T-cell (primary cell): ENCODE results near the gene MMP26. TPM values are rescaled to one million over a fixed set of nuclear protein-coding genes. Genes with fewer than 3 reads are reported as not detected.

Experiments used
- ATAC-seq, 4 experiments: fragments of 200-7000 bp in 3 of 4; fragments of 150-1000 bp in 1 of 4; cut with Tn5 transposase; replicated peaks in 1 of 4; 1 replicate in 3 of 4; 2 replicates in 1 of 4; pipeline ENCODE4 v1.10.0; 2021; ENCODE audit warnings: moderate library complexity in 3 of 4, mild to moderate bottlenecking in 2 of 4, moderate number of reproducible peaks in 1 of 4
- CTCF ChIA-PET, 2 donors: fragments of 300-600 bp; sonication (Branson Sonifier 250); formaldehyde crosslinking; loops; one replicate each; lab custom pipeline; 2022; ENCODE audit warnings: antibody characterized with exemption in 2 of 2; lab: Charles Lee
- POLR2A ChIA-PET, 2 donors: fragments of 300-600 bp; sonication (Branson Sonifier 250); formaldehyde crosslinking; loops; one replicate each; lab custom pipeline; 2022; ENCODE audit warnings: antibody characterized with exemption in 2 of 2; lab: Charles Lee
- DNase-seq, 35 experiments: peaks; one replicate each; pipeline versions ENCODE4 v3.0.0 to v3.0.0-alpha.2; 2013 to 2023
- H3K27ac ChIP-seq: one replicate; pipeline ENCODE4 v1.5.1; 2013; ENCODE audit warnings: low read length
- H3K27me3 ChIP-seq, 2 experiments: replicated peaks in 1 of 2; 1 replicate in 1 of 2; 2 replicates in 1 of 2; pipeline versions ENCODE4 v1.6.1 to v1.7.0; 2013; ENCODE audit warnings: low read length in 1 of 2, mixed read lengths in 1 of 2; ENCODE audit not compliant: control insufficient read depth in 2 of 2, insufficient read depth in 2 of 2; ENCODE audit errors: extremely low read depth in 1 of 2
- H3K36me3 ChIP-seq, 2 donors: 1 replicate in 1 of 2; 2 replicates in 1 of 2; pipeline versions ENCODE4 v1.6.1 to v1.7.0; 2013; ENCODE audit warnings: low read length in 1 of 2; ENCODE audit not compliant: control insufficient read depth in 2 of 2, insufficient read depth in 1 of 2; ENCODE audit errors: extremely low read depth in 1 of 2
- H3K4me1 ChIP-seq, 2 experiments: 1 replicate in 1 of 2; 2 replicates in 1 of 2; pipeline versions ENCODE4 v1.6.1 to v1.7.0; 2013; ENCODE audit warnings: low read length in 2 of 2, mixed read lengths in 1 of 2; ENCODE audit not compliant: insufficient read depth in 2 of 2, control insufficient read depth in 1 of 2; ENCODE audit errors: extremely low read depth in 1 of 2
- H3K4me3 ChIP-seq, 2 donors: 1 replicate in 1 of 2; 2 replicates in 1 of 2; pipeline versions ENCODE4 v1.5.1 to v1.7.0; 2013; ENCODE audit warnings: mild to moderate bottlenecking in 2 of 2, low read length in 1 of 2, moderate library complexity in 1 of 2; ENCODE audit not compliant: control insufficient read depth in 1 of 2; ENCODE audit errors: extremely low read depth in 1 of 2
- H3K9me3 ChIP-seq: 2 replicates; pipeline ENCODE4 v1.7.0; 2013
- H3K27ac Mint-ChIP-seq, 2 donors: one replicate each; pipeline ENCODE4 v1.8.0; 2020 to 2021; ENCODE audit warnings: mild to moderate bottlenecking in 2 of 2, mixed read lengths in 2 of 2
- H3K27me3 Mint-ChIP-seq, 2 donors: one replicate each; pipeline ENCODE4 v1.8.0; 2021 to 2022; ENCODE audit warnings: mixed read lengths in 2 of 2
- H3K36me3 Mint-ChIP-seq: one replicate; pipeline ENCODE4 v1.8.0; 2021; ENCODE audit warnings: mixed read lengths
- H3K4me1 Mint-ChIP-seq, 3 donors: one replicate each; pipeline ENCODE4 v1.8.0; 2020 to 2022; ENCODE audit warnings: mixed read lengths in 3 of 3, mild to moderate bottlenecking in 1 of 3
- H3K4me3 Mint-ChIP-seq, 3 donors: one replicate each; pipeline ENCODE4 v1.8.0; 2020 to 2022; ENCODE audit warnings: mild to moderate bottlenecking in 3 of 3, mixed read lengths in 3 of 3, moderate library complexity in 3 of 3
- H3K9me3 Mint-ChIP-seq, 3 donors: one replicate each; pipeline ENCODE4 v1.8.0; 2020 to 2022; ENCODE audit warnings: mixed read lengths in 3 of 3
- WGBS: methylation state at CpG from one replicate; pipeline ENCODE4 v1.1.5; 2013; ENCODE audit warnings: missing lambda C conversion rate; ENCODE audit not compliant: insufficient coverage; 5-methylcytosine and 5-hydroxymethylcytosine counted together
- total RNA-seq, 35 experiments: library from RNA in 6 of 35; stranded (reverse) in 6 of 35; fragments of 120-200 nt in 1 of 35; gene quantifications; one replicate each; pipeline versions ENCODE4 v1.2.1 to v1.2.4 and lab custom pipeline; 2013 to 2026

Gene MMP26
- not detected for total RNA-seq
- total RNA-seq (2013) = not detected
- total RNA-seq (lab: John Stamatoyannopoulos, UW) = 0 to 0.06 (median 0) reads per million in 29 experiments

DNA sequence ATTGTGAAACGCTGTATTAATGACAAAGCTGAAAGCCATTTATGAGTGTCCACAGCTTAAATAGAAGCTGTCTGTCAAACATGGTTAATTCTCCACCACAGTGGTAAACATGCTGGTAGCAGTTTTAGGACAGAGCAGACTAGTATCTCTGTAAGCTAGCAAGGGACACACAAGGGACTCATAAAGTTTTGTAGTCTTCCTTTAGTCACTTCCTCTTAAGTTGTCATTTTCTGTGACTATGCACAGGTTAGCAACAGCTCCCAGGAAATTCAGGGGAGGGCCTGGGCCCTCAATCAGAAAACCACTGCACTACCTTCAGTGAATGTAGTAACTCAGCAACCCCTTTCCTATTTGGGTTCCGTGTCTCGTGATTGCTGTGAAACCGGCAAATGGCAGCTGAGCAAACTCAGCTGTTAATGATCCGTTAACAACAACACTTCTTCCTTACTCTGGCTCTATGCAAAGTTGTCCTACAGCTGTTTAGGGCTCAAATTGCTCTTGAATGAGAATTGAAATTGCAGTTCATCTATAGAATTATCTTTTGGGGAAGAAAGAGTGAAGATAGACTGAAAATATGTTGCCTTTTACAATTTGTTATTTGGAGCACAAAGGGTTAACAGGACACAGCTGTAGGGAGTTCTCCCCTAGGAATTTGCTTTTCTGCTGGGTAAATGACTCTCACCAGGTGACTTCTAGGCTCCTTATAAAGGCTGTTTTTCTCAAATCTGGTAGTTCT lies at the start of gene MMP26:
Gene MMP26 (plus strand): TSS at position 731 of the 736 bp plus-strand sequence.
- 68% methylated on average over 4 of the region's 5 CpGs for WGBS
- Histone ChIP-seq H3K27ac (no peak within 1 kb of the TSS), H3K36me3 (no peaks in the 10 kb centered on the region), H3K9me3 (no peaks in the 10 kb centered on the region), H3K4me3 (no peak within 1 kb of the TSS), H3K27me3 (no peaks in the 10 kb centered on the region), H3K4me1 (no peaks in the 10 kb centered on the region)
- Mint-ChIP-seq H3K27ac (no peak within 1 kb of the TSS), H3K4me1 (no peaks in the 10 kb centered on the region), H3K9me3 (no peaks in the 10 kb centered on the region), H3K36me3 (no peaks in the 10 kb centered on the region), H3K4me3 (no peak within 1 kb of the TSS), H3K27me3 (peaks cover 8 to 17% of the 10 kb centered on the region in 2 donors)
- ChIA-PET CTCF (no interaction called here), POLR2A (no interaction called here)
- ATAC-seq (no peak), DNase-seq (no peak)

DNA sequence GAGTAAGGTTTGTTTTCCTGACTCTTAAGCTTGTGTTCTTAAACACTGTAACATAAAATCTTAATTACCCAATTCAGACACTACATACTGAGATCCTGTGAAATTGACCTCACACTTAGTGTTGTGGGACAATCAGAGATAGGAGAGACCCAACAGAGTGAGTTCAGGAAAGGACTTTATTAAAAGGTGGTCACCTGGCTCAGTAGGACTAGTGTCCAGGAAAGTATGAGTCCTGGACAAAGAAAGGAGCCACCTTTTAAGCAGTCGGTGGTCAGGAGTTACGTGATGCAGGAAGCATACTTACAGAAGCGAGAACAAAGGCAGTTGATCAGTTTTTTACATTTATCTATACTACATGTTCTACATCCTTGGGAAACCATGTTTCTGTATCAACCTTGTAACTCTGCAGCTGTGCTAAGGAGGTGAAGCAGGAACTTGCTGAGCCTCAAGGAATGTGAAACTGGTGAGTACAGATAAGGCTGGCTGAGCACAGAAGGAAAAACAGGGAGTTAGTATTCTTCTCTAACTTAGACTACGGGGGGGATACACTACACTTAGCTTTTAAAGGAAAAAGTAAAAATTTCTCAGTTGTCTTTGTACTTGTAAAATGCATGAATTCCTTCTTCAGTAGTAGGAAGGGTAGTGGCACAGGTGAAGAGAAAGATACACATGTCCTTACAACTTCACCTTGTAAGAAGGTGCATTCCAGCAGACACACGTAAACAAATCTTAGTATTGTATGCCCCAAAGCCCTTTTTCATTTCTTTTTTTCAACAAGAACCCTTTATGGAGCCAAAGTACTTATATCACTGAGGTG lies 45.7 kb upstream of the MMP26 start:
- Histone ChIP-seq H3K36me3 (no peaks in the 10 kb centered on the region), H3K27ac (no peak overlapping the region), H3K4me3 (no peak overlapping the region), H3K9me3 (no peaks in the 10 kb centered on the region), H3K4me1 (no peaks in the 10 kb centered on the region), H3K27me3 (peaks cover 0 to 15% of the 10 kb centered on the region in 2 experiments)
- WGBS = no CpG with 5 or more reads among the region's 5 CpGs
- Mint-ChIP-seq H3K36me3 (no peaks in the 10 kb centered on the region), H3K4me1 (peaks cover 0 to 3% (median 3%) of the 10 kb centered on the region in 3 donors), H3K9me3 (no peaks in the 10 kb centered on the region), H3K27ac (no peak overlapping the region), H3K4me3 (no peak overlapping the region), H3K27me3 (peaks cover 19 to 20% of the 10 kb centered on the region in 2 donors)
- CTCF ChIA-PET = no interaction called here
- ATAC-seq (no peak), DNase-seq (no peak)
- POLR2A ChIA-PET = no interaction called here

DNA sequence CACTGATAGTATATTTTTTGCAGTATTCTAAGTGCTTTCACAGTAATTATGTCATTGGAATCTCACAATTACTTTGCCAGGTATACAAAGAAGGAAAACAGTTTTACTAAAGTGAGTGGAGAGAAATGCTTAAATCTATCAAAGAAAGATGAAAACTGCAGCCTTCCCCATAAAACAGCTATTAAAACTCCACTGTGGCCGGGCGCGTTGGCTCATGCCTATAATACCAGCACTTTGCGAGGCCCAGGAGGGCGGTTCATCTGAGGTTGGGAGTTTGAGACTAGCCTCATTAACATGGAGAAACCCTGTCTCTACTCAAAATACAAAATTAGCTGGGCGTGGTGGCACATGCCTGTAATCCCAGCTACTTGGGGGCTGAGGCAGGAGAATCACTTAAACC lies 41.7 kb upstream of the MMP26 start:
- no peak overlapping the region for H3K27ac Mint-ChIP-seq
- ATAC-seq = no peak
- H3K9me3 ChIP-seq = no peaks in the 10 kb centered on the region
- no peaks in the 10 kb centered on the region for H3K4me1 Mint-ChIP-seq
- H3K27ac ChIP-seq = no peak overlapping the region
- H3K4me3 Mint-ChIP-seq = no peak overlapping the region
- ChIA-PET POLR2A (no interaction called here), CTCF (no interaction called here)
- H3K27me3 ChIP-seq = peaks cover 0 to 11% of the 10 kb centered on the region in 2 experiments
- no peaks in the 10 kb centered on the region for H3K36me3 ChIP-seq
- no CpG with 5 or more reads among the region's 6 CpGs for WGBS
- H3K36me3 Mint-ChIP-seq = no peaks in the 10 kb centered on the region
- peaks cover 18 to 22% of the 10 kb centered on the region in 2 donors for H3K27me3 Mint-ChIP-seq
- no peaks in the 10 kb centered on the region for H3K4me1 ChIP-seq
- H3K9me3 Mint-ChIP-seq = no peaks in the 10 kb centered on the region
- no peak for DNase-seq
- no peak overlapping the region for H3K4me3 ChIP-seq

DNA sequence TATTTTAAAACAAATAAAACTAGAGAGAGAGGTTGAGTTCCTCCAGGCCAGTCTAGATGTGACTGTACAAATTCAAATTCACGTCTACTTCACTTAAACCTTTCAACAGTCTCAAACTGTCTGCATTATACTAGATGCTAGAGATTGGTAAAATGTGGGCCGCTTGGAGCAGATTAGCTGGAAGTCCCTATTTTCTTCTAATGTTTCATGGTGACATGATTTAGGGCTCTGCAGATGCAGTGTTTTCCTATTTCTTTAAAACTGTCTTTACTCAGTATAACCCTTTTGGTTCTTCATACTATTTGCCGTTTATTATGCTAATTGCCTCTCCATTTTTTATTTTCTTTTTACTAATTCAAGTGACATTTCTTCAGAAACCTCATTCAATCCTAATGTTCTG lies 40.4 kb upstream of the MMP26 start:
- CTCF ChIA-PET = no interaction called here
- 100% methylated on average over 1 of the region's 3 CpGs for WGBS
- H3K36me3 ChIP-seq = no peaks in the 10 kb centered on the region
- no peaks in the 10 kb centered on the region for H3K4me1 ChIP-seq
- H3K9me3 ChIP-seq = no peaks in the 10 kb centered on the region
- H3K4me3 Mint-ChIP-seq = no peak overlapping the region
- no peaks in the 10 kb centered on the region for H3K4me1 Mint-ChIP-seq
- H3K27me3 Mint-ChIP-seq = peaks cover 18 to 19% of the 10 kb centered on the region in 2 donors
- H3K36me3 Mint-ChIP-seq = no peaks in the 10 kb centered on the region
- peaks cover 0 to 11% of the 10 kb centered on the region in 2 experiments for H3K27me3 ChIP-seq
- H3K4me3 ChIP-seq = no peak overlapping the region
- H3K9me3 Mint-ChIP-seq = no peaks in the 10 kb centered on the region
- ATAC-seq (no peak), DNase-seq (no peak)
- POLR2A ChIA-PET = no interaction called here
- H3K27ac ChIP-seq = no peak overlapping the region
- H3K27ac Mint-ChIP-seq = no peak overlapping the region

DNA sequence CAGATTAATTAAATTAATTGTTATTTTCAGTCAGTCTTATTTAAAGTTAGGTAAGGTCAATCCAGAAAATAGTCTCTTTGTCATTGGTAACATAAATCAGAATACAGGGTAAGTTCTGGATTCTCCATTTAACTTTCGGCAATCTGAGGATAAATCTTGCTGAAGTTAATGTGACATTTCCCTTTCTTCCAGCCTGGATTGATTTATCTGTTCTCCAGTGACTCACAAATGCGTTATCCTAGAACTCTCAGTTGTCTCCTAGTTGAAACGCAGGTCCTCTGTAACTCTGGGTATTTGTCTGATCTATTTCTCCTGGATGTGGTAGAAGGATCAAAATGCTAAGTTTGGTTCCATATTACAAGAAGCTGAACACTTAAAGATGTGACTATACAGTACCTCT lies 39.8 kb upstream of the MMP26 start:
- no peaks in the 10 kb centered on the region for H3K9me3 Mint-ChIP-seq

DNA sequence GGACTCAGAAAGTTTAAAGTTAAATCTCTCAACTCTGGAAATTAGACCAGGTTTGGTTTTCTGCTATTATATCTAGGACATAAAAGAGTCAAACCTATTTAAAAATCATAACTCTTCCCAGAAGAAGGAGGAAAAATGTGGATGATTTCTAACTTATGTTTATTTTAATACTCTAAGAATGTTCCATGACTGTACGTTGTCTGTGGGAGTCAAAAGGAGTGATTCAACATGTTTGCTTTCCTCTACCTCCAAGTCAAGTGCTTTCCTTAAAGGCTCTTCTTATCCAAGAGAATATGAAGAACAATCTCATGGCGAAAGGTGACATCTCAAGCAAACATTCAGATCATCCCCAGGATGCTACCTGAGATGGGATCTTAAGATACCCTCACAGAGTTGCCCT lies 39.2 kb upstream of the MMP26 start:
- H3K9me3 Mint-ChIP-seq = no peaks in the 10 kb centered on the region
- ATAC-seq (no peak), DNase-seq (no peak)
- H3K27me3 Mint-ChIP-seq = peaks cover 14 to 19% of the 10 kb centered on the region in 2 donors
- CTCF ChIA-PET = no interaction called here
- Histone ChIP-seq H3K27me3 (peaks cover 0 to 11% of the 10 kb centered on the region in 2 experiments), H3K9me3 (no peaks in the 10 kb centered on the region), H3K36me3 (no peaks in the 10 kb centered on the region), H3K4me3 (no peak overlapping the region), H3K4me1 (no peaks in the 10 kb centered on the region), H3K27ac (no peak overlapping the region)
- H3K27ac Mint-ChIP-seq = no peak overlapping the region
- H3K4me1 Mint-ChIP-seq = no peaks in the 10 kb centered on the region
- WGBS = 60% methylated on average over 1 of the region's 2 CpGs
- no peaks in the 10 kb centered on the region for H3K36me3 Mint-ChIP-seq
- no peak overlapping the region for H3K4me3 Mint-ChIP-seq
- POLR2A ChIA-PET = no interaction called here

More for the DNA sequence above, 39.8 kb upstream of the MMP26 start:
- Mint-ChIP-seq H3K4me1 (no peaks in the 10 kb centered on the region), H3K27me3 (peaks cover 18 to 19% of the 10 kb centered on the region in 2 donors), H3K27ac (no peak overlapping the region), H3K36me3 (no peaks in the 10 kb centered on the region), H3K4me3 (no peak overlapping the region)
- Histone ChIP-seq H3K27ac (no peak overlapping the region), H3K4me3 (no peak overlapping the region), H3K9me3 (no peaks in the 10 kb centered on the region), H3K27me3 (peaks cover 0 to 11% of the 10 kb centered on the region in 2 experiments), H3K4me1 (no peaks in the 10 kb centered on the region), H3K36me3 (no peaks in the 10 kb centered on the region)
- CTCF ChIA-PET = no interaction called here
- POLR2A ChIA-PET = no interaction called here
- ATAC-seq (no peak), DNase-seq (no peak)
- 80% methylated on average over 1 of the region's 3 CpGs for WGBS
